ENCODE results near the gene AGXT2. TPM values are rescaled to one million over a fixed set of nuclear protein-coding genes. Genes with fewer than 3 reads are reported as not detected.

The AGXT2 gene
- total and polyA plus RNA-seq, 9 of the 15 experiments (the other 6 are each of a cell fraction or from before 2014, with no cell fraction given): not detected

DNA sequence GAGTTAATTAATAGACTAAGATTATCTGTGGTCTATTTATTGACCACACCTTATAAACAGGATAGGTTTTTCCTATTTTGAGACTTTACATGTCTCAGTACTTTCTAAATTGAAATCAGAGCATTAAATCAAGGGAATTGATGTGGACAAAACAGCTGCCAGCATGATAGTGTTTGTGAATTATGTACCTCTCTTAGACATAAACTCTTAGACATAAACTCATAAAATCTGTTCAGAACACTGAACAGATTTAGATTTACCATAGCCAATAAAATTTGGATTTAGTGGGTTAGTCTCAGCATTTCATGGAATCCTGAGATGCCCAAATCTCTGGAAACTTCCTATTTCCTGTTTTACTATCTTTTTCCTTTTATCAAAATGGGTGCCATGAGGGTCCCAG is 11.5 kb upstream of the AGXT2 start:
- H3K4me3 ChIP-seq: no peak overlapping the region
- H3K27me3 ChIP-seq (ENCODE audit: control insufficient read depth in 2 of 2, insufficient read depth in 2 of 2, low read length in 2 of 2): no peaks in the 10 kb centered on the region
- POLR2A ChIA-PET: no interaction called here
- H3K4me1 ChIP-seq (replicated peaks in 1 of 2; ENCODE audit: control insufficient read depth in 2 of 2, insufficient read depth in 2 of 2, low read length in 2 of 2): no peaks in the 10 kb centered on the region
- H3K9me3 ChIP-seq (replicated peaks; ENCODE audit: control insufficient read depth, insufficient read depth, low read depth, low read length): no peaks in the 10 kb centered on the region
- H3K4me2 ChIP-seq (ENCODE audit: insufficient read depth, low read length): no peak overlapping the region
- TF ChIP-seq HDAC1 (IDR thresholded peaks at IDR 0.05): no peak
- no peak for TF ChIP-seq NUFIP1 (IDR thresholded peaks at IDR 0.05; ENCODE audit: partially characterized antibody)
- no peak for TF ChIP-seq DIDO1 (tag; IDR thresholded peaks at IDR 0.05; ENCODE audit: low read depth)
- TF ChIP-seq KLF6 (CRISPR knock-in tag; IDR thresholded peaks at IDR 0.05; ENCODE audit: borderline replicate concordance): no peak
- no peak for TF ChIP-seq ZFX (CRISPR knock-in tag; IDR thresholded peaks at IDR 0.05)
- TF ChIP-seq STAT5B (CRISPR knock-in tag; IDR thresholded peaks at IDR 0.05): no peak
- TF ChIP-seq GATAD2B (IDR thresholded peaks at IDR 0.05; ENCODE audit: borderline replicate concordance): no peak
- no peak for TF ChIP-seq MYBL2 (IDR thresholded peaks at IDR 0.05; ENCODE audit: low read depth)
- TF ChIP-seq MYBL2 (CRISPR knock-in tag; IDR thresholded peaks at IDR 0.05; ENCODE audit: borderline replicate concordance): no peak
- TF ChIP-seq KAT2B (IDR thresholded peaks at IDR 0.05; ENCODE audit: low read depth, low read length): no peak
- no peak for TF ChIP-seq POLR2G (IDR thresholded peaks at IDR 0.05; ENCODE audit: low read depth, low read length)
- TF ChIP-seq MCM3 (IDR thresholded peaks at IDR 0.05): no peak
- TF ChIP-seq, protein P1, sequence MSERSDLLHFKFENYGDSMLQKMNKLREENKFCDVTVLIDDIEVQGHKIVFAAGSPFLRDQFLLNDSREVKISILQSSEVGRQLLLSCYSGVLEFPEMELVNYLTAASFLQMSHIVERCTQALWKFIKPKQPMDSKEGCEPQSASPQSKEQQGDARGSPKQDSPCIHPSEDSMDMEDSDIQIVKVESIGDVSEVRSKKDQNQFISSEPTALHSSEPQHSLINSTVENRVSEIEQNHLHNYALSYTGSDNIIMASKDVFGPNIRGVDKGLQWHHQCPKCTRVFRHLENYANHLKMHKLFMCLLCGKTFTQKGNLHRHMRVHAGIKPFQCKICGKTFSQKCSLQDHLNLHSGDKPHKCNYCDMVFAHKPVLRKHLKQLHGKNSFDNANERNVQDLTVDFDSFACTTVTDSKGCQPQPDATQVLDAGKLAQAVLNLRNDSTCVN (CRISPR knock-in tag; IDR thresholded peaks at IDR 0.05): no peak
- no peak for TF ChIP-seq ZC3H4 (CRISPR knock-in tag; IDR thresholded peaks at IDR 0.05; ENCODE audit: borderline replicate concordance)
- no peak for TF ChIP-seq CBX8 (IDR thresholded peaks at IDR 0.05; ENCODE audit: borderline replicate concordance, extremely low read depth, low read depth, low read length, poor library complexity, severe bottlenecking)
- no peak for TF ChIP-seq CCNT2 (IDR thresholded peaks at IDR 0.05; ENCODE audit: borderline replicate concordance, extremely low read depth, insufficient read length, low read depth, low read length)
- TF ChIP-seq, protein P2, sequence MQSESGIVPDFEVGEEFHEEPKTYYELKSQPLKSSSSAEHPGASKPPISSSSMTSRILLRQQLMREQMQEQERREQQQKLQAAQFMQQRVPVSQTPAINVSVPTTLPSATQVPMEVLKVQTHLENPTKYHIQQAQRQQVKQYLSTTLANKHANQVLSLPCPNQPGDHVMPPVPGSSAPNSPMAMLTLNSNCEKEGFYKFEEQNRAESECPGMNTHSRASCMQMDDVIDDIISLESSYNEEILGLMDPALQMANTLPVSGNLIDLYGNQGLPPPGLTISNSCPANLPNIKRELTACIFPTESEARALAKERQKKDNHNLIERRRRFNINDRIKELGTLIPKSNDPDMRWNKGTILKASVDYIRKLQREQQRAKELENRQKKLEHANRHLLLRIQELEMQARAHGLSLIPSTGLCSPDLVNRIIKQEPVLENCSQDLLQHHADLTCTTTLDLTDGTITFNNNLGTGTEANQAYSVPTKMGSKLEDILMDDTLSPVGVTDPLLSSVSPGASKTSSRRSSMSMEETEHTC (IDR thresholded peaks at IDR 0.05): no peak
- TF ChIP-seq, protein P3, sequence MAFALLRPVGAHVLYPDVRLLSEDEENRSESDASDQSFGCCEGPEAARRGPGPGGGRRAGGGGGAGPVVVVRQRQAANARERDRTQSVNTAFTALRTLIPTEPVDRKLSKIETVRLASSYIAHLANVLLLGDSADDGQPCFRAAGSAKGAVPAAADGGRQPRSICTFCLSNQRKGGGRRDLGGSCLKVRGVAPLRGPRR (CRISPR knock-in tag; IDR thresholded peaks at IDR 0.05): no peak
- no peaks in the 10 kb centered on the region for H3K9me1 ChIP-seq (ENCODE audit: control insufficient read depth, insufficient read depth, low read length)
- no TSS peak for BruUV-seq (replicated peaks)
- DNase-seq (ENCODE audit: extremely low read depth in 1 of 4, low spot score in 3 of 4) (no peak), FAIRE-seq (no peak), ATAC-seq (no peak)
- no peak overlapping the region for H2AFZ ChIP-seq (ENCODE audit: low read depth, low read length)
- no peak overlapping the region for H3K9ac ChIP-seq (ENCODE audit: insufficient read depth in 1 of 2, low read depth in 2 of 2, low read length in 2 of 2)
- CTCF ChIA-PET (ENCODE audit: low intra/inter-chr PET ratio): no interaction called here
- no peaks in the 10 kb centered on the region for H4K20me1 ChIP-seq (replicated peaks; ENCODE audit: control insufficient read depth, insufficient read depth, low read length)
- in situ Hi-C loops (cut with MboI): no loop called here
- no peak overlapping the region for H3K27ac ChIP-seq (ENCODE audit: extremely low read depth, low read depth, low read length)
- intact Hi-C loops (cut with micrococcal nuclease): no loop called here
- no peaks in the 10 kb centered on the region for H3K36me3 ChIP-seq (ENCODE audit: control insufficient read depth, insufficient read depth, low read length)
- H3K79me2 ChIP-seq (ENCODE audit: control insufficient read depth, insufficient read depth, low read length): no peaks in the 10 kb centered on the region

Data from K562 (cell line).